Astrocyte (in vitro differentiated cells and primary cell): ENCODE results near the gene CACHD1.

ENCODE experiments used
- CTCF ChIP-seq: IDR thresholded peaks from 2 replicates; pipeline ENCODE4 v1.5.1; 2011; ENCODE audit warnings: low read depth, mild to moderate bottlenecking, inconsistent platforms, low read length, moderate library complexity; ENCODE audit not compliant: insufficient read depth
- EZH2 ChIP-seq: IDR thresholded peaks from 2 replicates; pipeline ENCODE4 v1.6.1; 2012; ENCODE audit warnings: mild to moderate bottlenecking, low read length, inconsistent platforms; ENCODE audit not compliant: insufficient read depth

DNA sequence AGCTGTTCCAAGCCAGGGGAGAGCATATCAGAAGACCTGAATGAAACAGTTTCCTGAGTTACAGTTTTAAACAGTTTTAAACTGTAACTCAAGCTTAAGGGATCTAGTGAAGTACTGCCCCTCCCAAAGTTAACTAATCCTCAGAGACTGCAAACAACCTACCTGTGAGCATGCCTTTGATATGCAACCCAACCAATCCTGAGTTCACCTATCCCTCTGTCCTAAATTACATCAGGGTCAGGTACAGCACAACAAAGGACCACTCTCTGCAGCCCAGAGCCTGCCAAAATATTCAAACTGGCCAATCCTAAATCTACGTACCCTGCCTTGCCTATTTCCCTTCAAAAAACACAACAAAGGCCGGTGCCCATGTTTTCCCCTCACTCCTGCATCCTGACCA lies 242.1 kb downstream of the CACHD1 start:
- TF ChIP-seq EZH2 (no peak), CTCF (no peak)
